Stimulated activated CD8-positive, alpha-beta memory T cell treated with anti-CD3 and anti-CD28 coated beads, Interleukin-2, amount 100 ng/mL, for 1 hour (primary cell): Measurements from ENCODE around the gene PHC2.

ENCODE experiments used
- DNase-seq, 2 donors: peaks; one replicate each; pipeline ENCODE4 v3.0.0-alpha.2; 2020; ENCODE audit warnings: low read depth in 2 of 2

The PHC2 gene

DNA sequence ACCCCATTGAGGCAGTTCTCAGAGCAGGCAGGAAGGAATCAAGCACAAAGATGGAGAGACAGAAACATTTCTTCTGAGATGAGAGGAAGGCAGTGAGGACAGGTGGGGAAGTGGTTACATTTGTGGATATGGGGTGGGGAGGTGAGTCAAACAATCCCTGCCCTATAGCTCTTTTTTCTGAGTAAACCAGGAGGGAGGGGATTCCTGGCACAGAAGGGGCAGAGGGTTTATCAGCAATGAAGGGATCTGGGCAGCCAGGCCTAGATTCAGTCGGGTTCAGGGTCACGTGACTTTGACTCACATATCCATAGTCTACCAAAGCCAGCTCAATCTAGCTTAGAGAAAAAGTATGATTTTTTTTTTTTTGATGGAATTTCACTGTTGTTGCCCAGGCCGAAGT, 15.7 kb upstream of the PHC2 start:
- DNase-seq: no peak

DNA sequence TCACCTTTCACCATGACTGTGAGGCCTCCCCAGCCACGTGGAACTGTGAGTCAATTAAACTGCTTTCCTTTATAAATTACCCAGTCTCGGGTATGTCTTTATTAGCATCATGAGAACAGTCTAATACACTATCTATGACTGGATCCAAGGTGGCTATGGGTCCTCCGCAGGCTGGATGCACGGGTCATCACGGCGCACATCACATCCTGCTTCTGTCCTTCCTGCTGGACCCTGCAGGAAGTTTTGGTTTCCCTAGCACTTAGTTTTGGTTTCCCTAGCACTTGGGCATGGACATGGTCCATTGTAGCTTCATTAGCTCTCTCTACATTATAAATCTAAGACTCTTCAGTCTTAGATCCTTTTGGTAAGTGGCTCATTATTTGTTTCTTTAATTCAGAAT, 14.2 kb upstream of the PHC2 start:
- DNase-seq: no peak

DNA sequence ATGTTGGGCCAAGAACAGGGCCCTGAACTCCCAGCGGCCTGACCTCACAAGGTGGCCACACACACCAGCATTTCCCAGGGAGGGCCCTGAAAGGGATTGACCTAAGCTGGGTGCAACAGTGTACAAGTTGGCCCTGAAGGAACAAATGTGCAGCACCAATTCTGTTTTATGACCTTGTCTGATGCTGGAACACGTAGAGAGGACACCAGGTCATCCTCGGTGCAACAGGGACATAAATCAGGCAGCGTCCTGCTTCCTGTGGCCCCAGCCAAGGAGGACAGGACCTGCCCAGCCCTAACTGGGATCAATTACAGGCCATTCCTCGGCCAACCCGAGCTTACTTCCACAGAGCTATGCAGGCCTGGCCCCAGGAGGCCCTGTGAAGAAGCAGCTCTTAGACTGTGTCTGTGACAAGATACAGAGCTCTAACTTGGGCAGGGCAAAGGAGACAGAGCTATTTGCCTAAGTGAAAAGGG, 12.8 kb upstream of the PHC2 start:
- DNase-seq: no peak

DNA sequence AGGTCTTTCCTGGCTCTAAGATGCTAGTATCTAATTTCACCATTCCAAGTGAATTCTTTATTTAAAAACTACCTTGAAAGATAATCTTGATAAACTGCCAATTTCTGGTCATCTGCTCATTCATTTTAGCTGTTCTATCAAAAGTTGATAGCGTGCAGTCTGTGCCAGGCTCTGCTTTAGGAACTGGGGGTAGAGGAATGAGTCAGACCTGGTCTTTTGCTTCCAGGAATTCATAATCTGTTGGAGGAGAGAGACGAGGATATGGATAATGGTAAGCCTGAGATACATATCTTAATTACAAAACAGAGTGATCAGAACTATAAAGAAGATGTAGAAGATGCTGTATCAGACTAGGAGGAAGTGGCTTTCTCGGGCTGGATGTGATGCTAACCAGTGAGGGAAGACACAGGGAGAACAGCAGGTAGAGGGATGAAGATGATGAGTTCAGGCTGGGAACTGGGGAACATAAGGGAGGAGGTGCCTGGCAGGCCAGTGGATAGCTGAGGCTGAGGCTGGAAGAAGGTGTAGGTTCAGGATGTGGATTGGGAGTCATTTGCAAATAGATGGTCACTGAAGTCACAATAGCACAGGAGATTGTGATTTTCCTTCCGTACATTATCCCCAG, 12.3 kb upstream of the PHC2 start:
- no peak for DNase-seq

DNA sequence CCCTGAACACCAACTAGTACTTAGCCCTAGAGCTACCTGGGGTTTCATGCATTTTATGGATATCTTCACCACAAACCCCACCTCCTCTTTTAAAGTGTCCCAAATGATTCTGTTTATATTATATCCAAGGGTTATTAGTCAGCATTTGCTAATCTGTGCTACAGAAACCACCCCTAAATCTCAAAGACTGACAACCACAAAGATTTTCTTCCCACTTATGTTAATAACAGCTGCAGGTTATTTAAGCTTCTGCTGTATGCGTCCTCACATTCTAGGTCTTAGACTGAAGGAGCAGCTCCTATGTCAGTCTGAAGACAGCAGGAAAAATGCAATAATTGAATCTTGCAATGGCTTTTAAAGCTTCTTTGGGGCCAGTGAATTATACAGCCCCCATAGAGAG, 11.2 kb upstream of the PHC2 start:
- no peak for DNase-seq

DNA sequence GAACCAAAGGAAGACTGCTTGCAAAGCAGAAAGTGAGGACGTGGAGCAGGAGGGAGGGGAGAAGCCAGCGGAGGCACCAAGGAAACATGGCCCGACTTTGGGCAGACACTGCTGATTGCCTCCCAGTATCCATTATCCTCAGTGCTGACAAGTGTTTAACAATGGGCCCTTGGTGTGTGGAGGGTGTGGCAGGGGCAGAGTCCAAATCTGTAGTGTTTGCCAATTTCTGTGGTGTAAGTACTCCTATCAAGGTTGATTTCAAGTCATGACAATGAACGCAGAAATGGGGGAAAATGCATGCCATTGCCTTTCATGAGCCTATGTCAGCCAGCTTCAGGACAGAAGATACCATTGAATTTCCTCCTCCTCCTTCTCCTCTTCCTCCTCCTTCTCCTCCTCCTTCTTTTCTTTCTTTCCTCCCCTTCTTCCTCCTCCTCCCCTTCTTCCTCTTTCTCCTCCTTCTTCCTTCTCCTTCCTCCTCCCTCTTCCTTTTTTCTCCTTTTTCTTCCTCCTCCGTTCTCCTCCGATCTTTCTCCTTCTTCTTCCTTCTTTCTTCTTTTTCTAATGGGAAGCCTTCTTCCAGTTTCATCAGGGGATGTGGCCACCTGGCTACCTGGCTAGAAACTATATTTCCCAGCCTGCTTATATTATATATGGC, 10.3 kb upstream of the PHC2 start:
- no peak for DNase-seq

DNA sequence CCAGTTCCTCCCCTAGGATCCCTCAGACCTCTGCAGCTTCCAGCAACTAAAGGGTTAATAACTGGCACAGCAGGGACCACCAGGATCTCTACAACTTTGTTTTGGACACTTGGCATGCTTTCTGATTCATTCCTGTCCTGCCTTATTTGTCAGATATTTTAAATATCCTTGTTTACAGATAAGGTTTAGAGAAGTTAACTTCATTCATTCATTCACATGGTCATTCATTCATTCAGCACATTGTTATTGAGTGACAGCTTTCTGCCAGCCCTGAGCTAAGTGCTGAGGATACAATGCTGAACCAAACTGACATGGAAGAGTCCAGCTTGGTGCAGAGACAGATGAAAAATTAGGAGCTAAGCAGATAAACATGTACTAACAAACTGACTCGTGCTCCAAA, 8.8 kb upstream of the PHC2 start:
- DNase-seq: no peak

DNA sequence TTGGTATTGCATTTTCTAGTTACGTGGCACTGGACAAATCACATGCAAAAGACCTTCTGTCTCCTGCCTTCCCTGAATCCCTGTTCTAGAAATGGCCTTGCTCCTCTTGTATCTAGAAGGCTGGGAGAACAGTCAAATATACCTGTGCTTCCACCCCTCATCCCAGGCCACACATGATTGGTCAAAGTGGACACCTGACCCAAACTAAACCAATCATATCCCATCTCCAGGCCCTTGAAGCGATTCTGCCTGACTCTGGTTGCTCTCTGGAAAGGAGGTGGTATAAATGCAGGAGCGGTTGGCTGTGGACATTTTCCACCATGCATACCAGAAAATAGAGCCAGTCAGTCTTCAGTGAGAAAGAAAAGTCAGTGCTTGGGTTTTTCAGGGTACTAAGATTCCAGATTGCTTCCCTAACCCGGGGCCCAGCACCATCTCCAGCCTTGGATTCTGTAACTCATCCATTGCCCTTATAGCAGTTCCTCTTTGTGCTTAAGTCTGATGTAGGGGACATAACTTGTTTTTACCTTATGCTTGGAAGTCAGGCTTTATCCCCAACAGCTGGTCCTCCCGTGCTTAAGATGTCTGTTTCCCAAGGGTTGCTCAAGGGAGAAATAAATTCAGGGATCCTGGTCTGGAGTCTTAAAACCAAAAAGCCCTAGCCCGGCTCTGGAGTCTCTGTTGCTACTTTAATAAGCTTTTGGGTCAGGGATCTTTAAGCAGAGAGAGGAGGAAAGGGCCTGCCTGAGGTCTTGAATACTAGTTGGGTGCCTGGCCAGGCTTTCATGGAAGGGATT, 7.7 kb upstream of the PHC2 start:
- DNase-seq: no peak

DNA sequence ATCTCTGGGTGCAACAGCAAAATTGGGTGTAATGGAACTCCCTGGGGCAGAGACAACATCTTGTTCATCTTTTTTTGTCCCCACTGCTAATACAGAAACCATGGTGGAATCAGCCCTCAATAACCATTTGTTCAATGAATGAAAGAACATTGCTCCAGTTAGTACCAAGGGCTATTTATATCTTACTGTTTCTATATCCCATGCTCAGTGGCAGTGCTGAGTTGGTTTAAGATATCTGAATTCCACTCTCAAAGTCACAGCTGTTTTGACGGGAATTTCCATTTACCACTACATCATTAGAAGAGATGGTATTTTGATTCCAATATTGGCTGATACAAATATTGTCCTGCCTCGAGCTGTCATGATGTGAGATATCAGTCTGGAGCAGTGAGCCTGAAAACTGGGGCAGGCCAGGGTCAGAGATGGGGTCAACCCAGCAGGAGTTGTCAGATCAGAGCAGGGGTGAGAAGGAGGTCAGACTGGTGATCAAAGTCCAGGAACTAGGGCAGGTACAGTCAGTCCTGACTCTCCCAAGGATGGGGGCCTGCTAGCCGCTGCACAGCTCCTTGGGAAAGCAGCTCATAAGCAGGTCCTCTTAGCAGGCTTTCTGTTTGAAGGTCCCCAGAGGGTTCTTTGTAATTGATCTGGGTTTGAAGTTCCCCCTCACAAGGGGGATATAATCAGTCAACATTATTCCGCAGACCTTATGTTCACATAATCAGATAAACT, 5.8 kb upstream of the PHC2 start:
- no peak for DNase-seq

DNA sequence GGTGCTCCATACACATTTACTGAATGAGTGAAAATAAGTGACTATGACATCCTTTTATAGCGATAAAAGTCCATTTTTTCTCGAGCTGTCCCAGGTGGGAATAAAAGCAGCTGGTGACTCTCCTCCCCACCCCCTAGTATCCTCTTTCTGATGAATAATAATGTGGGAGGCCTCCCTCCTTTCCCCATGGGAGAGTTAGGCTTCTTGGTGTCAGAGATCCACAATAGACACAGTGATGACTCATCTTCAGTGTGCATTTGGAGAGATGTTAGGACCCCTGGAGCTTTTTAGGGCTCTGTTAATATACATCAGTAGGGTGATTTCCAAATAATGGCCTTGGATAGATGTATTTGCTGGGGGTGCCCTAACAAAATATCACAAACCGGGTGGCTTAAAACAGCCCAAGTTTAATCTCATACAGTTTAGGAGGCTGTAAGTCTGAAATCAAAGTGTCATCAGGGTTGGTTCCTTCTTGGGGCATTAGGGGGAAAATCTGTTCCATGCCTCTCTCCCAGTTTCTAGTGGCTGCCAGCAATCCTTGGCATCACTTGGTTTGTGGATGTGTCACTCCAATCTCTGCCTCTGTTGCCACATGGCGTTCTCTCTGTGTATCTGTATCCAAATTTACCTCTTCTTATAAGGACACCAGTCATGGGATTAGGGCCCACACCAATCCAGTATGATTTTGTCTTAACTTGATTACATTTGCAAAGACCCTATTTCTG, 4.4 kb upstream of the PHC2 start:
- DNase-seq: no peak

DNA sequence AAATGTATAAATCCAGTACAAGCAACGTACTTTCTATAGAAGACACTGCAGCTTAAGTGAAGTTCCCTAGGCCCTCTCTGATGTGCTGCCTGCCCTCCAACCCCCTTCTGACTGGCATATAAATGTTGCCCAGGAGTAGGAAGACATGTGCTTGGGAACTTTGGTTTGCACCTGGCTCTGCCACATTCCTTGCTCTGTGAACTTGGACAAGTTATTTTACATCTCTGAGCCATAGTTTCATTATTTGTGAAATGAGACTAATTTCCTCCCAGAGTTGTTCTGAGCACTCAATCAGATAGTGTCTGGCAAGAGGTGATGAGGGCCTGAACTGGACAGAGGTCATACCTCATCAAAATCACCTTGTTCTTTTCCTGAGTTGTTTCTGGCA, 3.5 kb upstream of the PHC2 start:
- no peak for DNase-seq

DNA sequence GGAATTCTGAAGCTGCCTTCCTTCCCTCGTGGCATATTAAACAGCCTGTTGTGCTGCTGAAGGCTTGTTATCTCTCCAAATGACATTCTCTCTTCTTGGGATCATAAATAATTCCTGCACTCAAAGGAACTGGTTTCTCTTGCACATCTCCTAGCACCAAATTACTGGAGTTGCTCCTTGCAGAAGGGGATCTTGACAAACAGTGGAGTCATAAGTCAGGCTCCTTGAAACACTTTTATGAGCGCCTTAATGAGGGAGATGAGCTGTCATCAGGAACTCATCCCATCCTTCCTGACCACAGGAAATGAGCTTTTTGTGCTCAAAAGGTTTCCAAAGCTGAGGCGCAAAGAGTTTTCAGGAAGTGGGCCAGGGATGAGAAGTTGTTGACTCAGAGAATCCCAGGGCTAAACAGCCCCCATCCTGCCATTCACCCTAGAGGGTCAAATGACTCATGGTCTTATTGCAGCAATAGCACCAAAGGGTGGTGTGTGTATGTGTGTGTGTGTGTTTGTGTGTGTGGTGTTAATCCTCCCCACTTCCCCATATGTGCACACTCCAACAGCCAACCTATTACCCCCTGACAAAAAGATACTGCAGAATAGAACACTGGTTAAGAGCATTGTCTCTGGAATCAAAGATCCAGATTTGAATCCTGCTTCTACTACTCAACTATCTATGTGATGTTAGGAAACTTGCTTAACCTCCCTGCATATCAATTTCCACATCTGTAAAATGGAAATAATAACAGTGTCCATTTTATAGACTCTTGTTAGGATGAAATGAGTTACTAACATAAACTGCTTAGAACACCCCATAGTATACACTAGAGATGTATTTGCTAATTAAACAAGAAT, 2.8 kb upstream of the PHC2 start:
- DNase-seq: no peak

DNA sequence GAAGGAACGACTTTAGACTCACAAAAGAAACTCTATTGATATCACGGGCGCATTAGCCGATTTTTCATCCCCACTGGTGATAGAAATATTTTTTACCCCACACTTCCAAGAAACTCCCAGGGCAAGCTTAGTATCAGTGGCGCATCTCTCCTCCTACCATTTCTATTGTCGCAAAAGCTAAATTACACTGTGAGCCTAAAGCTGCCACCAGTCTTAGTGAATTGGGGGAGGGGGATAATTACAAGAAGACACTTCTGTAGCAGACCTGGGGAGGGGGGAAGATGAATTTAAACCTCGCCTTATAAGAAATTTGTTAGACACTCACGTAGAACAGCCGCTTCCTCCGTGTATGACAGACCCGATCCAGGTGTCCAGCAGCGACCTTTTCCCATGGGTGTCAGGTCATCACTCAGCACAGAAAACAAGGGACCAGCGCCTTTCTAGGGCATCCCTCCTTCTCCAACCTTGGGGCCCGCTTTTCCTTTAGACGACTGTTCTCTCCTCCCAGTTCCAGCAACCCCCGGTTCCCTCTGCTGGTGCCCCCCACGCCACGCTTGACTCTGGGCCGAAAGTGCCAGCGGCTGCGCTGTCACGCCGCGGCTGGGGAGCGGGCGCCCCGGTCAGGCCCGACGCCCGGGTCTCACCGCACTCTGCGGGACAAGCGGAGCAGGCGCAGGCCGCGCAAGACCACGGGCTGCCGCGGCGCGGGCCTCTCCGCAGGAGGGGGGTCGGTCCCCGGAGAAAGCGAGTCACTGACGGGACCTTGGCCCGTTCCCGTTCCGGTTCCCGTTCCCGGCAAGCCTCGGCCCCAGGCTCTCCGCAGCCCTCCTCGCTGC, 821 bp downstream of the PHC2 start:
- DNase-seq: no peak

DNA sequence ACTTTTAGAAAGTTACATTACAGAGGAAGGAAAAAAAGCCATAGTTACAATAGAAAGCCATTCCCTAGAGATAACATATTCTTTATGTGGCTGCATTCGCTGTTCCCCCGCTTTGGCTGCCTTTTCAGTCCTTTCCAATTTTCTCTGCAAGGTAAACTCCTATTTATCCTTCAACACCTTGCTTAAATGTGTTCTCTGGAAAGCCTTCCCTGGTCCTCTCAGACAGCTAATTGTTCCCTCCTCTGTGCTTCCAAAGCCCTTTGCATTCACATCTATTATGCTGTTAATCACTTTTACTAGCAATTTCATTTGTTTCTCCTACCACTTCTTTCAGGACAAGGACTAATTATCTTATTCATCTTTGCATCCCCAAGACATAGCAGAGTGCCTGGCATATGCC, 1.6 kb downstream of the PHC2 start:
- DNase-seq: no peak

DNA sequence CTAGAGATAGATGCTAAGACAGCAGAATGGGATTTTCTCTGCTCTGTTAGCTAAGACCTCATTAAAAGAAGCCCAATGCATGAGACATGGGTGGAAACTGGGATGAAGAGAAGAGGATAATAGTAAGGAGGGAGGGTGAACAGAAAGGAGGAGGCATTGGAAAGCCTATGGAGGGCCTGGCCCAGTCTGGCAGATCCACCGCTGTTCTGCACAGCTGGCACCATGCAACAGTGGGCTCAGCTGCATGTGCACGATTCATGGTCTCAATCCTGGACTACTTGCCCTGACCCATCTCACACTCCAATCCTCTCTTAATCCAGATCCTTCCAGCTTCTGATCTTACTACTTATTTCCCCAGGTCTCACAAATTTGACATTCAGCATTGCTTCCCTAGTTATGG, 2.2 kb downstream of the PHC2 start:
- DNase-seq: no peak

DNA sequence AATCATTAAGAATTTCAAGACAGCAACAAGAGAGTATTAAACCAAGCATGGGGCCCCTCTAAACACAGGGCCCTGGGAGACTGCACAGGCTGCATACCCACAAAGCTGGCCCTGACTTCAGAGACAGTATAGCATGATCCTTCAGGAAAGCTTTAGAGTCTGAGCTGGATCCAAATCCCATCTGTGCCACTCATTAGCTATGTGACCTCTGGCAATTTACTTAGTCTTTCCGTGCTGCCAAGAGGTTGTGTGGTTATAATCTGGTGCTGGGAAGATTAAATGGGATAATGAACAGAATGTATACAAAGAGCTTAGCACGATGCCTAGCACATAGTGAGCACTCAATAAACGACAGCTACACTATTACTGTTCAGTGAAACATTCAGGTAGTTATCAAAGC, 4.0 kb downstream of the PHC2 start:
- no peak for DNase-seq

DNA sequence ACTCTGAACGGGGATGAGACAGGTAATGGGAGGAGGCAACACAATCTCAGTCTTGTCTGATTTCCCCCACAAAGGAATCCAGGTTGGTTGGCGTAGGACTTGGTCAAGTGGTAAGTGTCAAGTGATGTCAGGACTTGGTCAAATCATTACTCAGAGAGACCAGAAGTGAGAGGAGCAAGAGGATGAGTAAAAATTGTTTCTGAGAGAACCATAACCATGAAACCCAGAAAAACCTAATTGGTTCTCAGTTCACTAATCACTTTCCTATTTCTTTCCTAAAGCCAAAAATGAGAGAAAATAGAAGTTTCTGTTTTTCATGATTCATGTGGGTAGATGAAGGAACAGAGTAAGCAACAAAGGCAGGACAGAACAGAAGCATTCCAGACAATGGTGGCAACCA, 5.0 kb downstream of the PHC2 start:
- DNase-seq: no peak

DNA sequence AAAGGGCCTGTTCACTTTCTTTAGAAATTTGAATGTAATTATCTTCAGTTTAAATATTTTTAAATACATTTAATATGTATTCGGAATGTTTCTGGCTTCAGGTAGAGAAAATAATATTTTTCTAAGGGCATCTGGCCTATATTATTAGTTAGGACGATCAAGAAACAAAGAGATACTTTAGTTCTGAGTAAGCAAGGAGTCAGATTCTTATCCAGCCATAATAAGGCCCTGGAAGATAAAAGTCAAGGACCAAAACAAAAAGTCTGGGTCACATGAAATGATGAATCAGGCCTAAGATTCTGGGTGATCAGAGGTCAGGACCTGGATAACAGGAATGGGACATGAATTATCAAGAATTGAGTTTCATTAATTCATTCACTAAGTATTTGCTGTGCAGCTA, 6.3 kb downstream of the PHC2 start:
- DNase-seq: no peak

DNA sequence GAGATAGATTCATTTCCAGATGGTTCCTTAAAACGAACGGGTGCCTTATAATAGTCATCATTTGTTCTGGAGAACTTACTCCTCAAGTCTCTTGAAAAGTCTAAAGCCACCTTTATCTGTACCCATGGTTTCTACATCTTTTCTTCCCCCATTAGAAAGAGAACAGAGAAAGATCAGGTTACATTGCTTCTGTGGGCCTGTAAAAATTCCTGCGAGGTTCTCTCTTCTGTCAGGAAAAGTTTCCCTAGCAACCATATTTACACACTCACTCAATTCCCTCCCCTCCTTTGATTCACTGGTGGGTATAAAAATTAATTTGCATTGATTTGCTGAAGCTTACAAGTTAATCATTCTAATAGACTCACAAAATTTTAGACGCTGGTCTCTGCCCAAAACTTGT, 6.7 kb downstream of the PHC2 start:
- DNase-seq: no peak
